C4-2B (cell line): Measurements from ENCODE around the gene RDX.

Experiments
- ZFX ChIP-seq: fragments of 450-650 bp; IDR thresholded peaks from 2 replicates; pipeline ENCODE4 v1.6.1; 2017
- TF ChIP-seq, protein P1 (sequence below): fragments of 450-650 bp; conservative IDR thresholded peaks from 2 replicates; pipeline ENCODE4 v1.5.1; 2017; ENCODE audit warnings: mild to moderate bottlenecking

DNA sequence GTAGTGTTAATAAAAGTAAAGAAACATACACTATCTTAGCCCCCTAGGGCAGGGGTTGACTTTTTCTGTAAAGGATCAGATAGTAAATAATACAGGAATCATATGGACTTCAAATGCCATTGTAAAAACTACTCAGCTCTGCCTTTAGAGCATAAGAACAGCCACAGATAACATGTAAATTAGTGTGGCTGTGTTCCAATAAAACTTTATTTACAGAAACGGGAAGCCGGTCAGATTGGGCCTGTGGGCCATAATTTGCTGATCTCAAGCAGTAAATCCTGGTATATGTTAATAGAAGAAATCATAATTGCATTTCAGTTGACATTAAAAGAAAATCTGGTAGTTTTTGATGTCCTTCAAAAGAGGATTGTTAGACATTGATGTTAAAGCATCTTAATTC is 126.7 kb downstream of the RDX start:
- TF ChIP-seq, protein P1, sequence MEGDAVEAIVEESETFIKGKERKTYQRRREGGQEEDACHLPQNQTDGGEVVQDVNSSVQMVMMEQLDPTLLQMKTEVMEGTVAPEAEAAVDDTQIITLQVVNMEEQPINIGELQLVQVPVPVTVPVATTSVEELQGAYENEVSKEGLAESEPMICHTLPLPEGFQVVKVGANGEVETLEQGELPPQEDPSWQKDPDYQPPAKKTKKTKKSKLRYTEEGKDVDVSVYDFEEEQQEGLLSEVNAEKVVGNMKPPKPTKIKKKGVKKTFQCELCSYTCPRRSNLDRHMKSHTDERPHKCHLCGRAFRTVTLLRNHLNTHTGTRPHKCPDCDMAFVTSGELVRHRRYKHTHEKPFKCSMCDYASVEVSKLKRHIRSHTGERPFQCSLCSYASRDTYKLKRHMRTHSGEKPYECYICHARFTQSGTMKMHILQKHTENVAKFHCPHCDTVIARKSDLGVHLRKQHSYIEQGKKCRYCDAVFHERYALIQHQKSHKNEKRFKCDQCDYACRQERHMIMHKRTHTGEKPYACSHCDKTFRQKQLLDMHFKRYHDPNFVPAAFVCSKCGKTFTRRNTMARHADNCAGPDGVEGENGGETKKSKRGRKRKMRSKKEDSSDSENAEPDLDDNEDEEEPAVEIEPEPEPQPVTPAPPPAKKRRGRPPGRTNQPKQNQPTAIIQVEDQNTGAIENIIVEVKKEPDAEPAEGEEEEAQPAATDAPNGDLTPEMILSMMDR = no peak
- TF ChIP-seq ZFX = no peak
